Measurements from ENCODE around the gene UFD1. TPM values are rescaled to one million over a fixed set of nuclear protein-coding genes. Genes with fewer than 3 reads are reported as not detected.

UFD1 gene
- total and polyA plus RNA-seq, 9 of the 15 experiments (the other 6 are each of a cell fraction or from before 2014, with no cell fraction given): 238 to 645 (median 363) TPM

DNA sequence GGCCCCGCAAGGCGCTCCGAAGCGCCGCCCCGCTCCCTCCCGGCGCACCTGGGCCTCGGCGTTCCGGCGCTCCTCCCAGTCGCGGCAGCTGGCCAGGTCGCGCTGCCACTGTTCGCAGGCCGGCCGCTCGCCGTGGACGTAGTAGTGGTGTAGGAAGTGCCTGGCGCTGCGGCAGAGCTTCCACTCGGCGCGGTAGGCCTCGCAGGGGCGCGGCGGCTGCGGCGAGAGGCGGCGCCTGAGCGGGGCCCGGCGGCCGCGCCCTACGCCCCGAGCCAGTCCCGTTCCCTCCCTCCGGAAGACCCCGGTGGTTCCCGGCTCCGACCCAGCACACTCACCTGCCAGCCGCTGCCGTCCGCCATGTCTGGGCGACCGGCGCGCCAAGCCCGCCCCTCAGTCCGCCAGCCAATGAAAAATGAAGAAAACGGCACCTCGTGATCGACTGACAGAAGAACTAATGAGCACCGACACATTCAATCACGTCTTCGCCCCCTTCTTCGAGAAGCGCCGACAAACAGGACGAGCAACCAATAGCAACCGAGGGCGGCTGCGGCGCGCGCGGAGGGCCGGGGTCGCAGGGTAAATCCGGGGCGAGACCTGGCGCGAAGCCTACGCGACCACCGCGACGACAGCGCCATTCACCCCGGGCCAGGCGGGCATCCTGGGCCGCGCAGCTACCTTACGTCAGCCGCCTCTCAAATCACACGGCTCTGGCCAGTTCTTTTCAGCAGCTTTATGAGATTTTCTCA lies 31.5 kb downstream of the UFD1 start, which contains the start of gene C22orf39 (continued):
- TF ChIP-seq, protein P1, sequence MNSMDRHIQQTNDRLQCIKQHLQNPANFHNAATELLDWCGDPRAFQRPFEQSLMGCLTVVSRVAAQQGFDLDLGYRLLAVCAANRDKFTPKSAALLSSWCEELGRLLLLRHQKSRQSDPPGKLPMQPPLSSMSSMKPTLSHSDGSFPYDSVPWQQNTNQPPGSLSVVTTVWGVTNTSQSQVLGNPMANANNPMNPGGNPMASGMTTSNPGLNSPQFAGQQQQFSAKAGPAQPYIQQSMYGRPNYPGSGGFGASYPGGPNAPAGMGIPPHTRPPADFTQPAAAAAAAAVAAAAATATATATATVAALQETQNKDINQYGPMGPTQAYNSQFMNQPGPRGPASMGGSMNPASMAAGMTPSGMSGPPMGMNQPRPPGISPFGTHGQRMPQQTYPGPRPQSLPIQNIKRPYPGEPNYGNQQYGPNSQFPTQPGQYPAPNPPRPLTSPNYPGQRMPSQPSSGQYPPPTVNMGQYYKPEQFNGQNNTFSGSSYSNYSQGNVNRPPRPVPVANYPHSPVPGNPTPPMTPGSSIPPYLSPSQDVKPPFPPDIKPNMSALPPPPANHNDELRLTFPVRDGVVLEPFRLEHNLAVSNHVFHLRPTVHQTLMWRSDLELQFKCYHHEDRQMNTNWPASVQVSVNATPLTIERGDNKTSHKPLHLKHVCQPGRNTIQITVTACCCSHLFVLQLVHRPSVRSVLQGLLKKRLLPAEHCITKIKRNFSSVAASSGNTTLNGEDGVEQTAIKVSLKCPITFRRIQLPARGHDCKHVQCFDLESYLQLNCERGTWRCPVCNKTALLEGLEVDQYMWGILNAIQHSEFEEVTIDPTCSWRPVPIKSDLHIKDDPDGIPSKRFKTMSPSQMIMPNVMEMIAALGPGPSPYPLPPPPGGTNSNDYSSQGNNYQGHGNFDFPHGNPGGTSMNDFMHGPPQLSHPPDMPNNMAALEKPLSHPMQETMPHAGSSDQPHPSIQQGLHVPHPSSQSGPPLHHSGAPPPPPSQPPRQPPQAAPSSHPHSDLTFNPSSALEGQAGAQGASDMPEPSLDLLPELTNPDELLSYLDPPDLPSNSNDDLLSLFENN (IDR thresholded peaks at IDR 0.05; ENCODE audit: low read depth in 2 of 2, low read length in 2 of 2): peak in 1 of 2 experiments; percentile 44; a peak in 2 of 4 replicates
- TF ChIP-seq BACH1 (tag; IDR thresholded peaks at IDR 0.05) (no peak), POLR3A (IDR thresholded peaks at IDR 0.05; ENCODE audit: borderline replicate concordance, extremely low read depth, insufficient read depth, insufficient read length) (no peak), POLR2B (IDR thresholded peaks at IDR 0.05; ENCODE audit: low read depth, partially characterized antibody) (peak; percentile 95), HDGF (IDR thresholded peaks at IDR 0.05) (no peak), U2AF1 (optimal IDR thresholded peaks at IDR 0.05; ENCODE audit: low read depth, low read length) (peak; percentile 96), ZNF384 (IDR thresholded peaks at IDR 0.05; ENCODE audit: low read depth, low read length) (no peak), CBX8 (IDR thresholded peaks at IDR 0.05; ENCODE audit: borderline replicate concordance, extremely low read depth, low read depth, low read length, poor library complexity, severe bottlenecking) (no peak), CBX1 (IDR thresholded peaks at IDR 0.05; ENCODE audit: low read depth) (peak; percentile 92), SIN3B (IDR thresholded peaks at IDR 0.05; ENCODE audit: low read depth) (no peak), RBM34 (IDR thresholded peaks at IDR 0.05; ENCODE audit: borderline replicate concordance, insufficient read depth, low read length) (no peak), GTF2A2 (tag; IDR thresholded peaks at IDR 0.05) (peak; percentile 76; the same call in 1 of the 2 replicates)
- TF ChIP-seq, protein P2, sequence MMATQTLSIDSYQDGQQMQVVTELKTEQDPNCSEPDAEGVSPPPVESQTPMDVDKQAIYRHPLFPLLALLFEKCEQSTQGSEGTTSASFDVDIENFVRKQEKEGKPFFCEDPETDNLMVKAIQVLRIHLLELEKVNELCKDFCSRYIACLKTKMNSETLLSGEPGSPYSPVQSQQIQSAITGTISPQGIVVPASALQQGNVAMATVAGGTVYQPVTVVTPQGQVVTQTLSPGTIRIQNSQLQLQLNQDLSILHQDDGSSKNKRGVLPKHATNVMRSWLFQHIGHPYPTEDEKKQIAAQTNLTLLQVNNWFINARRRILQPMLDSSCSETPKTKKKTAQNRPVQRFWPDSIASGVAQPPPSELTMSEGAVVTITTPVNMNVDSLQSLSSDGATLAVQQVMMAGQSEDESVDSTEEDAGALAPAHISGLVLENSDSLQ (IDR thresholded peaks at IDR 0.05): peak; percentile 100
- TF ChIP-seq, protein P3, sequence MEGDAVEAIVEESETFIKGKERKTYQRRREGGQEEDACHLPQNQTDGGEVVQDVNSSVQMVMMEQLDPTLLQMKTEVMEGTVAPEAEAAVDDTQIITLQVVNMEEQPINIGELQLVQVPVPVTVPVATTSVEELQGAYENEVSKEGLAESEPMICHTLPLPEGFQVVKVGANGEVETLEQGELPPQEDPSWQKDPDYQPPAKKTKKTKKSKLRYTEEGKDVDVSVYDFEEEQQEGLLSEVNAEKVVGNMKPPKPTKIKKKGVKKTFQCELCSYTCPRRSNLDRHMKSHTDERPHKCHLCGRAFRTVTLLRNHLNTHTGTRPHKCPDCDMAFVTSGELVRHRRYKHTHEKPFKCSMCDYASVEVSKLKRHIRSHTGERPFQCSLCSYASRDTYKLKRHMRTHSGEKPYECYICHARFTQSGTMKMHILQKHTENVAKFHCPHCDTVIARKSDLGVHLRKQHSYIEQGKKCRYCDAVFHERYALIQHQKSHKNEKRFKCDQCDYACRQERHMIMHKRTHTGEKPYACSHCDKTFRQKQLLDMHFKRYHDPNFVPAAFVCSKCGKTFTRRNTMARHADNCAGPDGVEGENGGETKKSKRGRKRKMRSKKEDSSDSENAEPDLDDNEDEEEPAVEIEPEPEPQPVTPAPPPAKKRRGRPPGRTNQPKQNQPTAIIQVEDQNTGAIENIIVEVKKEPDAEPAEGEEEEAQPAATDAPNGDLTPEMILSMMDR (IDR thresholded peaks at IDR 0.05 in 2 of 3, conservative IDR thresholded peaks at IDR 0.05 in 1 of 3; ENCODE audit: insufficient read depth in 2 of 3, low read depth in 1 of 3, low read length in 3 of 3): 0 out of 6 replicates have a peak, but pooled peaks of 1 of the 3 experiments have one; percentile 17
- TF ChIP-seq, protein P4, sequence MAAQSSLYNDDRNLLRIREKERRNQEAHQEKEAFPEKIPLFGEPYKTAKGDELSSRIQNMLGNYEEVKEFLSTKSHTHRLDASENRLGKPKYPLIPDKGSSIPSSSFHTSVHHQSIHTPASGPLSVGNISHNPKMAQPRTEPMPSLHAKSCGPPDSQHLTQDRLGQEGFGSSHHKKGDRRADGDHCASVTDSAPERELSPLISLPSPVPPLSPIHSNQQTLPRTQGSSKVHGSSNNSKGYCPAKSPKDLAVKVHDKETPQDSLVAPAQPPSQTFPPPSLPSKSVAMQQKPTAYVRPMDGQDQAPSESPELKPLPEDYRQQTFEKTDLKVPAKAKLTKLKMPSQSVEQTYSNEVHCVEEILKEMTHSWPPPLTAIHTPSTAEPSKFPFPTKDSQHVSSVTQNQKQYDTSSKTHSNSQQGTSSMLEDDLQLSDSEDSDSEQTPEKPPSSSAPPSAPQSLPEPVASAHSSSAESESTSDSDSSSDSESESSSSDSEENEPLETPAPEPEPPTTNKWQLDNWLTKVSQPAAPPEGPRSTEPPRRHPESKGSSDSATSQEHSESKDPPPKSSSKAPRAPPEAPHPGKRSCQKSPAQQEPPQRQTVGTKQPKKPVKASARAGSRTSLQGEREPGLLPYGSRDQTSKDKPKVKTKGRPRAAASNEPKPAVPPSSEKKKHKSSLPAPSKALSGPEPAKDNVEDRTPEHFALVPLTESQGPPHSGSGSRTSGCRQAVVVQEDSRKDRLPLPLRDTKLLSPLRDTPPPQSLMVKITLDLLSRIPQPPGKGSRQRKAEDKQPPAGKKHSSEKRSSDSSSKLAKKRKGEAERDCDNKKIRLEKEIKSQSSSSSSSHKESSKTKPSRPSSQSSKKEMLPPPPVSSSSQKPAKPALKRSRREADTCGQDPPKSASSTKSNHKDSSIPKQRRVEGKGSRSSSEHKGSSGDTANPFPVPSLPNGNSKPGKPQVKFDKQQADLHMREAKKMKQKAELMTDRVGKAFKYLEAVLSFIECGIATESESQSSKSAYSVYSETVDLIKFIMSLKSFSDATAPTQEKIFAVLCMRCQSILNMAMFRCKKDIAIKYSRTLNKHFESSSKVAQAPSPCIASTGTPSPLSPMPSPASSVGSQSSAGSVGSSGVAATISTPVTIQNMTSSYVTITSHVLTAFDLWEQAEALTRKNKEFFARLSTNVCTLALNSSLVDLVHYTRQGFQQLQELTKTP (IDR thresholded peaks at IDR 0.05; ENCODE audit: low read depth in 1 of 2, partially characterized antibody in 2 of 2): no peak
